Stimulated activated effector memory CD8-positive, alpha-beta T cell treated with anti-CD3 and anti-CD28 coated beads, Interleukin-12 subunit alpha, Interleukin-12 subunit beta, amount 100 ng/mL, for 72 hours (primary cell): Measurements from ENCODE around the gene THOC5.
"Not testable (repeated sequence)": the region's sequence is repeated elsewhere in the genome, so short reads cannot be mapped to it uniquely, and the experiment has no call there.

Experiments used
- ATAC-seq: fragments of 150-1000 bp; cut with Tn5 transposase; 2 replicates; pipeline ENCODE4 v1.10.0; 2021
- DNase-seq, 2 donors: peaks; one replicate each; pipeline ENCODE4 v3.0.0; 2021 to 2022; ENCODE audit warnings: low spot score in 2 of 2
- H3K27ac Mint-ChIP-seq: one replicate; pipeline ENCODE4 v1.8.0; 2022; ENCODE audit warnings: mild to moderate bottlenecking, mixed read lengths
- H3K36me3 Mint-ChIP-seq: one replicate; pipeline ENCODE4 v1.8.0; 2022; ENCODE audit warnings: mild to moderate bottlenecking, mixed read lengths
- H3K4me1 Mint-ChIP-seq: one replicate; pipeline ENCODE4 v1.8.0; 2022; ENCODE audit warnings: mixed read lengths
- H3K4me3 Mint-ChIP-seq: one replicate; pipeline ENCODE4 v1.8.0; 2022; ENCODE audit warnings: mild to moderate bottlenecking, mixed read lengths
- H3K9me3 Mint-ChIP-seq: one replicate; pipeline ENCODE4 v1.8.0; 2022; ENCODE audit warnings: mixed read lengths

Gene THOC5

GRCh38 chr22:29570912-29571549 lies 17.5 kb upstream of the THOC5 start:
- Mint-ChIP-seq H3K9me3 (no peaks in the 10 kb centered on the region), H3K36me3 (peaks cover 37% of the 10 kb centered on the region), H3K4me3 (no peak overlapping the region), H3K4me1 (peaks cover 6% of the 10 kb centered on the region), H3K27ac (peak overlapping the region; percentile 63)
- DNase-seq (no peak), ATAC-seq (no peak)

- peaks cover 38% of the 10 kb centered on the region for H3K36me3 Mint-ChIP-seq
- peak overlapping the region; percentile 63 for H3K27ac Mint-ChIP-seq
- H3K4me1 Mint-ChIP-seq, result peaks cover 6% of the 10 kb centered on the region
- DNase-seq (no peak), ATAC-seq (no peak)
- no peaks in the 10 kb centered on the region for H3K9me3 Mint-ChIP-seq
- no peak overlapping the region for H3K4me3 Mint-ChIP-seq
These were observed 16.9 kb upstream of the THOC5 start for GRCh38 chr22:29570456-29570855.

- Mint-ChIP-seq H3K4me3 (no peak overlapping the region), H3K4me1 (peaks cover 6% of the 10 kb centered on the region), H3K9me3 (no peaks in the 10 kb centered on the region), H3K36me3 (peaks cover 51% of the 10 kb centered on the region), H3K27ac (no peak overlapping the region)
- DNase-seq (no peak), ATAC-seq (no peak)
These were observed 15.6 kb upstream of the THOC5 start for GRCh38 chr22:29569011-29569678.

- H3K4me1 Mint-ChIP-seq, result peaks cover 6% of the 10 kb centered on the region
- no peaks in the 10 kb centered on the region for H3K9me3 Mint-ChIP-seq
- ATAC-seq, result no peak
- peaks cover 49% of the 10 kb centered on the region for H3K36me3 Mint-ChIP-seq
- DNase-seq, result no peak
- H3K4me3 Mint-ChIP-seq, result no peak overlapping the region
- H3K27ac Mint-ChIP-seq, result no peak overlapping the region
These were observed 13.8 kb upstream of the THOC5 start for GRCh38 chr22:29567338-29567737.

- ATAC-seq, H3K9me3 Mint-ChIP-seq, H3K4me1 Mint-ChIP-seq, H3K27ac Mint-ChIP-seq, DNase-seq, H3K4me3 Mint-ChIP-seq: not testable (repeated sequence)
- H3K36me3 Mint-ChIP-seq, result peaks cover 49% of the 10 kb centered on the region
These were observed 13.0 kb upstream of the THOC5 start for GRCh38 chr22:29566513-29566912.

GRCh38 chr22:29563652-29564460 lies 10.3 kb upstream of the THOC5 start:
- peaks cover 57% of the 10 kb centered on the region for H3K36me3 Mint-ChIP-seq
- DNase-seq, result no peak
- no peaks in the 10 kb centered on the region for H3K9me3 Mint-ChIP-seq
- ATAC-seq, result no peak
- H3K4me3 Mint-ChIP-seq, result no peak overlapping the region
- H3K27ac Mint-ChIP-seq, result no peak overlapping the region
- no peaks in the 10 kb centered on the region for H3K4me1 Mint-ChIP-seq

- ATAC-seq (no peak), DNase-seq (no peak)
- H3K27ac Mint-ChIP-seq, result peak overlapping the region; percentile 4
- H3K4me3 Mint-ChIP-seq, result no peak overlapping the region
- H3K9me3 Mint-ChIP-seq, result no peaks in the 10 kb centered on the region
- H3K4me1 Mint-ChIP-seq, result no peaks in the 10 kb centered on the region
- H3K36me3 Mint-ChIP-seq, result peaks cover 62% of the 10 kb centered on the region
These were observed 6.3 kb upstream of the THOC5 start for GRCh38 chr22:29559853-29560252.

GRCh38 chr22:29559030-29559429 lies 5.5 kb upstream of the THOC5 start:
- ATAC-seq, result no peak
- Mint-ChIP-seq H3K9me3 (no peaks in the 10 kb centered on the region), H3K27ac (peak overlapping the region; percentile 19), H3K4me3 (no peak overlapping the region), H3K4me1 (no peaks in the 10 kb centered on the region), H3K36me3 (peaks cover 56% of the 10 kb centered on the region)
- DNase-seq, result no peak

GRCh38 chr22:29555065-29555644 lies 1.6 kb upstream of the THOC5 start:
- H3K4me3 Mint-ChIP-seq, result peak overlapping the region; percentile 85
- no peak for DNase-seq
- H3K27ac Mint-ChIP-seq, result peak overlapping the region; percentile 92
- peaks cover 46% of the 10 kb centered on the region for H3K36me3 Mint-ChIP-seq
- H3K4me1 Mint-ChIP-seq, result peaks cover 15% of the 10 kb centered on the region
- no peaks in the 10 kb centered on the region for H3K9me3 Mint-ChIP-seq
- no peak for ATAC-seq

- H3K9me3 Mint-ChIP-seq, ATAC-seq, DNase-seq: not testable (repeated sequence)
- peaks cover 46% of the 10 kb centered on the region for H3K36me3 Mint-ChIP-seq
- peak overlapping the region; percentile 85 for H3K4me3 Mint-ChIP-seq
- peak overlapping the region; percentile 92 for H3K27ac Mint-ChIP-seq
- H3K4me1 Mint-ChIP-seq, result peaks cover 27% of the 10 kb centered on the region
These were observed 1.2 kb downstream of the THOC5 start for GRCh38 chr22:29552357-29552756.

GRCh38 chr22:29550005-29550404 lies 3.6 kb downstream of the THOC5 start:
- Mint-ChIP-seq H3K4me3 (no peak overlapping the region), H3K4me1 (peaks cover 27% of the 10 kb centered on the region), H3K36me3 (peaks cover 59% of the 10 kb centered on the region), H3K27ac (peak overlapping the region; percentile 77), H3K9me3 (no peaks in the 10 kb centered on the region)
- DNase-seq, result no peak
- ATAC-seq, result no peak

- H3K4me3 Mint-ChIP-seq, DNase-seq, ATAC-seq, H3K9me3 Mint-ChIP-seq: not testable (repeated sequence)
- Mint-ChIP-seq H3K36me3 (peaks cover 100% of the 10 kb centered on the region), H3K27ac (peak overlapping the region; percentile 63), H3K4me1 (peaks cover 22% of the 10 kb centered on the region)
These were observed 8.5 kb downstream of the THOC5 start for GRCh38 chr22:29545045-29545444.

GRCh38 chr22:29541845-29542244 lies 11.7 kb downstream of the THOC5 start:
- Mint-ChIP-seq H3K4me3 (no peak overlapping the region), H3K9me3 (no peaks in the 10 kb centered on the region), H3K36me3 (peaks cover 100% of the 10 kb centered on the region), H3K27ac (peak overlapping the region; percentile 77), H3K4me1 (peaks cover 10% of the 10 kb centered on the region)
- no peak for DNase-seq
- ATAC-seq, result no peak

- no peak overlapping the region for H3K4me3 Mint-ChIP-seq
These were observed 14.5 kb downstream of the THOC5 start for GRCh38 chr22:29539105-29539504.

GRCh38 chr22:29536411-29536810 lies 17.1 kb downstream of the THOC5 start:
- H3K9me3 Mint-ChIP-seq, result no peaks in the 10 kb centered on the region
- no peak overlapping the region for H3K4me3 Mint-ChIP-seq
- ATAC-seq (no peak), DNase-seq (no peak)
- no peaks in the 10 kb centered on the region for H3K4me1 Mint-ChIP-seq
- no peak overlapping the region for H3K27ac Mint-ChIP-seq
- H3K36me3 Mint-ChIP-seq, result peaks cover 100% of the 10 kb centered on the region

More at GRCh38 chr22:29539105-29539504, 14.5 kb downstream of the THOC5 start:
- ATAC-seq (no peak), DNase-seq (no peak)
- H3K27ac Mint-ChIP-seq, result peak overlapping the region; percentile 14
- H3K4me1 Mint-ChIP-seq, result peaks cover 5% of the 10 kb centered on the region
- no peaks in the 10 kb centered on the region for H3K9me3 Mint-ChIP-seq
- peaks cover 100% of the 10 kb centered on the region for H3K36me3 Mint-ChIP-seq
